ENCODE measurements around the gene STX7.

GRCh38 chr6:132418235-132418965 lies 94.5 kb downstream of the STX7 start:
- TF ChIP-seq, protein P1, sequence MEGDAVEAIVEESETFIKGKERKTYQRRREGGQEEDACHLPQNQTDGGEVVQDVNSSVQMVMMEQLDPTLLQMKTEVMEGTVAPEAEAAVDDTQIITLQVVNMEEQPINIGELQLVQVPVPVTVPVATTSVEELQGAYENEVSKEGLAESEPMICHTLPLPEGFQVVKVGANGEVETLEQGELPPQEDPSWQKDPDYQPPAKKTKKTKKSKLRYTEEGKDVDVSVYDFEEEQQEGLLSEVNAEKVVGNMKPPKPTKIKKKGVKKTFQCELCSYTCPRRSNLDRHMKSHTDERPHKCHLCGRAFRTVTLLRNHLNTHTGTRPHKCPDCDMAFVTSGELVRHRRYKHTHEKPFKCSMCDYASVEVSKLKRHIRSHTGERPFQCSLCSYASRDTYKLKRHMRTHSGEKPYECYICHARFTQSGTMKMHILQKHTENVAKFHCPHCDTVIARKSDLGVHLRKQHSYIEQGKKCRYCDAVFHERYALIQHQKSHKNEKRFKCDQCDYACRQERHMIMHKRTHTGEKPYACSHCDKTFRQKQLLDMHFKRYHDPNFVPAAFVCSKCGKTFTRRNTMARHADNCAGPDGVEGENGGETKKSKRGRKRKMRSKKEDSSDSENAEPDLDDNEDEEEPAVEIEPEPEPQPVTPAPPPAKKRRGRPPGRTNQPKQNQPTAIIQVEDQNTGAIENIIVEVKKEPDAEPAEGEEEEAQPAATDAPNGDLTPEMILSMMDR (IDR thresholded peaks at IDR 0.05) = no peak
- no peak for TF ChIP-seq POLR2A (IDR thresholded peaks at IDR 0.05)

All from testis (tissue), 2 donors.